ENCODE measurements around the gene GPC6.

Gene GPC6

GRCh38 chr13:93328943-93329342 is 102.3 kb downstream of the GPC6 start:
- H3K9me3 ChIP-seq (ENCODE audit: insufficient read depth, low read depth, low read length) = no peaks in the 10 kb centered on the region
- H3K27ac ChIP-seq (ENCODE audit: low read length) = no peak overlapping the region
- H3K36me3 ChIP-seq (ENCODE audit: insufficient read depth, low read depth, low read length) = no peaks in the 10 kb centered on the region
- no peak overlapping the region for H3K4me3 ChIP-seq (ENCODE audit: low read length)
- H3K27me3 ChIP-seq (ENCODE audit: insufficient read depth, low read length) = no peaks in the 10 kb centered on the region
- no peak overlapping the region for H3K9ac ChIP-seq (ENCODE audit: low read depth, low read length)
- peaks cover 8% of the 10 kb centered on the region; the same call in 1 of the 2 replicates for H3K4me1 ChIP-seq (ENCODE audit: insufficient read depth, low read length)

- Histone ChIP-seq H3K27me3 (ENCODE audit: insufficient read depth, low read length) (no peaks in the 10 kb centered on the region), H3K27ac (ENCODE audit: low read length) (no peak overlapping the region), H3K9me3 (ENCODE audit: insufficient read depth, low read depth, low read length) (no peaks in the 10 kb centered on the region), H3K36me3 (ENCODE audit: insufficient read depth, low read depth, low read length) (no peaks in the 10 kb centered on the region), H3K4me3 (ENCODE audit: low read length) (no peak overlapping the region), H3K9ac (ENCODE audit: low read depth, low read length) (no peak overlapping the region), H3K4me1 (ENCODE audit: insufficient read depth, low read length) (peaks cover 16% of the 10 kb centered on the region; the same call in 1 of the 2 replicates)
These were observed 110.1 kb downstream of the GPC6 start for GRCh38 chr13:93336728-93337127.

DNA sequence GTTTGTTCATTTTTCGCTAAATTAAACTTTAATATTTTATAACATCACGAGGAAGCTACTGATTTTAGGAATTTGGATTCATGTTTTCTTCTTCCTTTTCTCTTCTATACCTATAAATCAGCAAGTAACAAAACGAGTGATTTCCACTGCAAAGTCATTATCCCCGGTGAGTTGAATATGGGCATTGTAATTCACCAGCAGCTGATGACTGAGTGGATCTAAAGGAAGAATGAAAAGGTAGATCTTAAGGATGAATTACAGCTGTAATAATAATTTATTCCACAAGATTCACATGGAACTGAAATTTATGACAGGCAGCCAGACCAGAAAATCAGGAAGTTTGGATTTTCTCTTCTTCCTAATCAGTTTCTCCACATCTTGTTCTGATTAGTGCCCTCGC is 111.4 kb downstream of the GPC6 start:
- Histone ChIP-seq H3K9me3 (ENCODE audit: insufficient read depth, low read depth, low read length) (no peaks in the 10 kb centered on the region), H3K4me1 (ENCODE audit: insufficient read depth, low read length) (peaks cover 16% of the 10 kb centered on the region; the same call in 1 of the 2 replicates), H3K4me3 (ENCODE audit: low read length) (no peak overlapping the region), H3K36me3 (ENCODE audit: insufficient read depth, low read depth, low read length) (no peaks in the 10 kb centered on the region), H3K27me3 (ENCODE audit: insufficient read depth, low read length) (no peaks in the 10 kb centered on the region), H3K9ac (ENCODE audit: low read depth, low read length) (no peak overlapping the region), H3K27ac (ENCODE audit: low read length) (no peak overlapping the region)

DNA sequence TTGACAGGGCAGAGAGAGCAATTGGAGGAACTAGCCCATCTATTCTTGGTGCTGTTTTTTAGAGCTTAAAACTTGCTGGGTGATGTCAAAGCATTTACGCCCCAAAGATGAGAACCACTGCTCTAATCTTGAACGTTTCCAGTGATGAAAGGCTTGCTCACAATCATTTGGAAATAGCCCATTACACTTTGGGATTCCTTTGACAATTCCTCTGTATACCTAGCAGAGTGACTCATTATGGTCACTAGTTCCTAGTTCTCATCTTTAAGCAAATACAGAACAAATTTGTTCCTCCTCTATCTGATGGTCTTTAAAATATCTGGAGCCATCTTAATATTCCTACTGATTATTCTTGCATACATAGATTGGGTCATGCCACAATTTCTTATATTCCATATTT is 112.3 kb downstream of the GPC6 start:
- Histone ChIP-seq H3K4me3 (ENCODE audit: low read length) (no peak overlapping the region), H3K27ac (ENCODE audit: low read length) (no peak overlapping the region), H3K4me1 (ENCODE audit: insufficient read depth, low read length) (peaks cover 16% of the 10 kb centered on the region; the same call in 1 of the 2 replicates), H3K36me3 (ENCODE audit: insufficient read depth, low read depth, low read length) (no peaks in the 10 kb centered on the region), H3K9me3 (ENCODE audit: insufficient read depth, low read depth, low read length) (no peaks in the 10 kb centered on the region), H3K9ac (ENCODE audit: low read depth, low read length) (no peak overlapping the region), H3K27me3 (ENCODE audit: insufficient read depth, low read length) (no peaks in the 10 kb centered on the region)

DNA sequence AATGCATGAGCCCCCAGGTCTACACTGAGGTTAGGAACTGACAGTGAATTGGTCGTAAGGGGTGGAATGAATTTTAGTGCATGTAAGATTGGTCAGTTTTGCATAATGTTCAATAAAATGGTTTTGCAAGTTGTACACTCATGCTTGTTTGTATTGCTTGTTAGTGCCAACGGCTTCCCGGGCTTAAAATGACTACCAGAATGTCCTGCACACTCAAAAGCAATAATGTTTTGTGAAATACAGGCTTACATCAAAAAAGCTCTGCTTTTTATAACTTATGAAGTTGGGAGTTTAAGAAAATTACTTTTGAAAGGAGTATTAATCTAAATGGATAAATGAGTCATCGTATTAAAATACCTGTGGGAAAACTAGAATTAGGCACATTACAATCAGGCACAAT is 112.9 kb downstream of the GPC6 start:
- no peak overlapping the region for H3K4me3 ChIP-seq (ENCODE audit: low read length)
- peaks cover 16% of the 10 kb centered on the region; the same call in 1 of the 2 replicates for H3K4me1 ChIP-seq (ENCODE audit: insufficient read depth, low read length)
- no peak overlapping the region for H3K27ac ChIP-seq (ENCODE audit: low read length)
- H3K9ac ChIP-seq (ENCODE audit: low read depth, low read length) = no peak overlapping the region
- no peaks in the 10 kb centered on the region for H3K36me3 ChIP-seq (ENCODE audit: insufficient read depth, low read depth, low read length)
- H3K9me3 ChIP-seq (ENCODE audit: insufficient read depth, low read depth, low read length) = no peaks in the 10 kb centered on the region
- no peaks in the 10 kb centered on the region for H3K27me3 ChIP-seq (ENCODE audit: insufficient read depth, low read length)

DNA sequence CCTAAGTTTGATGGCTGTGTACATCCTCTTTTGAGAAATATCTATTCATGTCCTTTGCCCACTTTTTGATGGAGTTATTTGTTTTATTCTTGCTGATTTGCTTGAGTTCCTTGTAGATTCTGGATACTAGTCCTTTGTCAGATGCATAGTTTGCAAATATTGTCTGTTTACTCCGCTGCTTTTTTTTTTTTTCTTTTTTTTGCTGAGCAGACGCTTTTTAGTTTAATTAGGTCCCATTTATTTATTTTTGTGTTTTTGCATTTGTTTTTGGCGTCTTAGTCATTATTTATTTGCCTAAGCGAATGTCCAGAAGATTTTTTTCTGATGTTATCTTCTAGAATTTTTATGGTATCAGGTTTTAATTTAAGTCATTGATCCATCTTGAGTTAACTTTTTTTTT is 114.9 kb downstream of the GPC6 start:
- H3K4me3 ChIP-seq (ENCODE audit: low read length) = no peak overlapping the region
- H3K9me3 ChIP-seq (ENCODE audit: insufficient read depth, low read depth, low read length) = no peaks in the 10 kb centered on the region
- H3K27me3 ChIP-seq (ENCODE audit: insufficient read depth, low read length) = no peaks in the 10 kb centered on the region
- no peaks in the 10 kb centered on the region for H3K36me3 ChIP-seq (ENCODE audit: insufficient read depth, low read depth, low read length)
- H3K27ac ChIP-seq (ENCODE audit: low read length) = no peak overlapping the region
- H3K4me1 ChIP-seq (ENCODE audit: insufficient read depth, low read length) = peaks cover 15% of the 10 kb centered on the region; the same call in 1 of the 2 replicates
- no peak overlapping the region for H3K9ac ChIP-seq (ENCODE audit: low read depth, low read length)

DNA sequence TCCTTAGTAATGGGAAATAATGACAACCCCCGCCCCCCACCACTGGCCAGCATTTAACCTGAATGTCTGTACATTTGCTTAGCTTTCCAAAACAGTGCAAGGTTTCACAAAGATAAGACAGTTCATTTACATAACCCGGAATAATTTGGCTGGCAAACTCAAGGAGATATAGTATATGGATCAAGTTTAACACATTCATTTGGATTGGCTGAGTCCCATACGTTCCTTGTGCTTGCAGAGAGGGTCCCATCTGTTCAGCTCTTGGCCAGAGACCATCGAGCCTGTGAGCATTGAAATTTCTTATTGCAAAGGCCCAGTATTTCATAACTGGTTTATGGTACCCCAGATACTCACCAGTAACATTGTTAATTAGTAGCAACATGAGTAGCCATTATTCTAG is 116.5 kb downstream of the GPC6 start:
- Histone ChIP-seq H3K36me3 (ENCODE audit: insufficient read depth, low read depth, low read length) (no peaks in the 10 kb centered on the region), H3K4me1 (ENCODE audit: insufficient read depth, low read length) (peaks cover 2% of the 10 kb centered on the region; the same call in 1 of the 2 replicates), H3K27ac (ENCODE audit: low read length) (no peak overlapping the region), H3K27me3 (ENCODE audit: insufficient read depth, low read length) (no peaks in the 10 kb centered on the region), H3K9ac (ENCODE audit: low read depth, low read length) (no peak overlapping the region), H3K4me3 (ENCODE audit: low read length) (no peak overlapping the region), H3K9me3 (ENCODE audit: insufficient read depth, low read depth, low read length) (no peaks in the 10 kb centered on the region)

GRCh38 chr13:93344048-93344705 is 117.6 kb downstream of the GPC6 start:
- Histone ChIP-seq H3K27me3 (ENCODE audit: insufficient read depth, low read length) (no peaks in the 10 kb centered on the region), H3K4me1 (ENCODE audit: insufficient read depth, low read length) (no peaks in the 10 kb centered on the region), H3K36me3 (ENCODE audit: insufficient read depth, low read depth, low read length) (no peaks in the 10 kb centered on the region), H3K9me3 (ENCODE audit: insufficient read depth, low read depth, low read length) (no peaks in the 10 kb centered on the region), H3K9ac (ENCODE audit: low read depth, low read length) (no peak overlapping the region), H3K27ac (ENCODE audit: low read length) (no peak overlapping the region), H3K4me3 (ENCODE audit: low read length) (no peak overlapping the region)

- Histone ChIP-seq H3K36me3 (ENCODE audit: insufficient read depth, low read depth, low read length) (no peaks in the 10 kb centered on the region), H3K27ac (ENCODE audit: low read length) (no peak overlapping the region), H3K4me1 (ENCODE audit: insufficient read depth, low read length) (no peaks in the 10 kb centered on the region), H3K9ac (ENCODE audit: low read depth, low read length) (no peak overlapping the region), H3K27me3 (ENCODE audit: insufficient read depth, low read length) (no peaks in the 10 kb centered on the region), H3K9me3 (ENCODE audit: insufficient read depth, low read depth, low read length) (no peaks in the 10 kb centered on the region), H3K4me3 (ENCODE audit: low read length) (no peak overlapping the region)
These were observed 118.4 kb downstream of the GPC6 start for GRCh38 chr13:93345024-93345423.

GRCh38 chr13:93345770-93346169 is 119.2 kb downstream of the GPC6 start:
- H3K4me3 ChIP-seq (ENCODE audit: low read length) = no peak overlapping the region
- no peaks in the 10 kb centered on the region for H3K27me3 ChIP-seq (ENCODE audit: insufficient read depth, low read length)
- no peaks in the 10 kb centered on the region for H3K4me1 ChIP-seq (ENCODE audit: insufficient read depth, low read length)
- H3K9me3 ChIP-seq (ENCODE audit: insufficient read depth, low read depth, low read length) = no peaks in the 10 kb centered on the region
- no peak overlapping the region for H3K27ac ChIP-seq (ENCODE audit: low read length)
- no peak overlapping the region for H3K9ac ChIP-seq (ENCODE audit: low read depth, low read length)
- H3K36me3 ChIP-seq (ENCODE audit: insufficient read depth, low read depth, low read length) = no peaks in the 10 kb centered on the region

DNA sequence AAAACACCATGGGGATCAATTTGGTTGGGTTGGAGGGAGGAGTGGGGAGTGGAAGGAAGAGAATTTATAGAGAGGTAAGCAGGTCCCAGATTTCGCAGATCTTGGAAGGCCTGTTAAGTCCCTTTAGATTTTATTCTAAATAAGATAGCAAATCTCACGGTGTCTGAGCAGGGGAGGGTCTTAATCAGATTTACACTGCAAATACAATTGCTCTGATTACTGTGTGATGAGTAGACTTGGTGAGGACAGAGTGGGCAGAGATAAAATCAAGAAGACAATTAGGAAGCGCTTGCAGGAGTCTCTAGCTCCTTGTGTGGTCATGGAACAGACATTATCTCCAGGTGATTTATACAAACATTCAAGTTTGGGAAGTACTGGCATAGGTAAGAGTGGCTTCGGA is 126.0 kb downstream of the GPC6 start:
- Histone ChIP-seq H3K27ac (ENCODE audit: low read length) (no peak overlapping the region), H3K4me3 (ENCODE audit: low read length) (no peak overlapping the region), H3K4me1 (ENCODE audit: insufficient read depth, low read length) (peaks cover 3% of the 10 kb centered on the region; the same call in 1 of the 2 replicates), H3K36me3 (ENCODE audit: insufficient read depth, low read depth, low read length) (no peaks in the 10 kb centered on the region), H3K9me3 (ENCODE audit: insufficient read depth, low read depth, low read length) (no peaks in the 10 kb centered on the region), H3K9ac (ENCODE audit: low read depth, low read length) (no peak overlapping the region), H3K27me3 (ENCODE audit: insufficient read depth, low read length) (no peaks in the 10 kb centered on the region)

GRCh38 chr13:93355094-93355493 is 128.5 kb downstream of the GPC6 start:
- Histone ChIP-seq H3K27me3 (ENCODE audit: insufficient read depth, low read length) (no peaks in the 10 kb centered on the region), H3K27ac (ENCODE audit: low read length) (no peak overlapping the region), H3K36me3 (ENCODE audit: insufficient read depth, low read depth, low read length) (no peaks in the 10 kb centered on the region), H3K9ac (ENCODE audit: low read depth, low read length) (no peak overlapping the region), H3K4me1 (ENCODE audit: insufficient read depth, low read length) (peaks cover 3% of the 10 kb centered on the region; the same call in 1 of the 2 replicates), H3K4me3 (ENCODE audit: low read length) (no peak overlapping the region), H3K9me3 (ENCODE audit: insufficient read depth, low read depth, low read length) (no peaks in the 10 kb centered on the region)
